ENCODE results near the gene PGLYRP4.

DNA sequence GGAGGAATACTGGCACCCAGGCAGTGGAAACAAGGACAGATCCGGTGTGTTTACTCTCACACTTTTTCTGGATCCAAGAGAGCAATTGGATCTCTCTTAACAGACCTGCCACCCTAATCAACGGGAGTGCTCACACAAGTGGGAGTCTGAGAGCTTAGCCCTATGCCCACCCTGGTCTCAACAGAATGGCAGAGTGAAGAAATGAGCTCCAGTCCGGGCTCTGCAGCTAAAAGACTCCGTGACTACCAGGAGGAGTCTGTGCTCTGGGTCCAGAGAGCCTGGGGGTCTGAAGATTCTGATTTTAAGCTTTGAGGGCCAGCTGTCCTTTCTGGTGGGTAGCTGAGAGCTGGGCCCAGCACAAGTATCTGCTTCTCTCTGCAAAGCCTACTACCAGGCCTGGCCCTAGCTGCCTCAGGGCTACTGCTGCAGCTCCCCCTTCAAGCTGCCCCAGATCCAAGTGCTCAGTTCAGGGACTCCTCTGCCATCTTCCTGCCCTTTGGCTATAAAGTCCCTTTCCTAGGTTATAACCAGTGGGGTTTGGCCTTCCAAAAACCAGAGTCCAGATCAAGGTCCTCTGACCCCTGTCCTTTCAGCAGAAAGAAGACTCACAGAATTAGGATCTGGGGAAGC is 13.0 kb upstream of the PGLYRP4 start:
- TF ChIP-seq EZH2 (IDR thresholded peaks at IDR 0.05; ENCODE audit: insufficient read depth, poor library complexity, severe bottlenecking) (no peak), EZH2phosphoT487 (IDR thresholded peaks at IDR 0.05; ENCODE audit: insufficient read depth, low read depth) (no peak)
